ENCODE results near the gene CRACR2A.

- TF ChIP-seq CTCF (IDR thresholded peaks at IDR 0.05), result no peak
- TF ChIP-seq EP300 (IDR thresholded peaks at IDR 0.05), result no peak
Measured at GRCh38 chr12:3797531-3798048, 44.7 kb upstream of the CRACR2A start.

Data from suprapubic skin (tissue), 3 donors.